Gastrocnemius medialis (tissue), 4 donors: ENCODE measurements around the gene ARHGEF11. TPM values are rescaled to one million over a fixed set of nuclear protein-coding genes. Genes with fewer than 3 reads are reported as not detected.

Experiments
- ATAC-seq, 2 donors: fragments of 150-250 bp; one replicate each; pipeline ENCODE4 v1.9.1; 2016
- DNase-seq, 2 donors: peaks; one replicate each; pipeline ENCODE4 v3.0.0-alpha.2; 2019
- H3K27ac ChIP-seq, 4 donors: fragments of 200-600 bp; sonication (generic); 1 replicate in 1 of 4; 2 replicates in 3 of 4; pipeline ENCODE4 v1.5.1; 2016 to 2018; ENCODE audit warnings: mild to moderate bottlenecking in 2 of 4, moderate library complexity in 1 of 4
- H3K27me3 ChIP-seq, 3 donors: fragments of 200-600 bp; sonication (generic) in 2 of 3; 1 replicate in 1 of 3; 2 replicates in 2 of 3; pipeline versions ENCODE4 v1.5.1 to v1.6.0; 2016 to 2019; ENCODE audit warnings: mild to moderate bottlenecking in 1 of 3, moderate library complexity in 1 of 3
- H3K36me3 ChIP-seq, 2 donors: fragments of 200-600 bp; sonication (generic) in 1 of 2; one replicate each; pipeline ENCODE4 v1.5.1; 2017 to 2018
- H3K4me1 ChIP-seq, 2 donors: fragments of 200-600 bp; sonication (generic) in 1 of 2; one replicate each; pipeline ENCODE4 v1.5.1; 2016 to 2017; ENCODE audit warnings: mild to moderate bottlenecking in 2 of 2
- H3K4me3 ChIP-seq, 4 donors: fragments of 200-600 bp; sonication (generic) in 3 of 4; 1 replicate in 1 of 4; 2 replicates in 3 of 4; pipeline ENCODE4 v1.5.1; 2016 to 2019; ENCODE audit warnings: mild to moderate bottlenecking in 2 of 4
- H3K9me3 ChIP-seq, 3 donors: fragments of 200-600 bp; sonication (generic) in 2 of 3; 1 replicate in 1 of 3; 2 replicates in 2 of 3; pipeline ENCODE4 v1.5.1; 2016 to 2019
- POLR2A ChIP-seq, 2 donors: fragments of 450-650 bp; IDR thresholded peaks; one replicate each; pipeline ENCODE4 v1.6.1; 2017; ENCODE audit warnings: antibody characterized with exemption in 2 of 2, mild to moderate bottlenecking in 2 of 2, moderate library complexity in 2 of 2
- in situ Hi-C, 4 donors: fragments of 200-750 bp; cut with MboI; loops; one replicate each; pipeline versions ENCODE4 v1.15.0 to v1.8.0; 2017; ENCODE audit warnings: low sequenced_read_pairs in 4 of 4
- intact Hi-C: fragments of 100-400 bp; cut with DNase I; formaldehyde crosslinking; loops from one replicate; pipeline ENCODE4 v1.15.1; 2023; ENCODE audit warnings: low total_unique reads
- total RNA-seq, 4 donors: library from RNA; depleted of rRNA; stranded (reverse); fragments of >200 nt; gene quantifications; one replicate each; pipeline versions ENCODE4 v1.1.0 to v1.2.3, GENCODE V29; 2016
- TF ChIP-seq, protein P1 (sequence below), 5 experiments: fragments of 450-650 bp in 3 of 5; fragments of 200-600 bp in 2 of 5; sonication (generic) in 2 of 5; IDR thresholded peaks in 4 of 5; conservative IDR thresholded peaks in 1 of 5; 1 replicate in 4 of 5; 2 replicates in 1 of 5; pipeline ENCODE4 v1.5.1; 2016 to 2019; ENCODE audit warnings: antibody characterized with exemption in 5 of 5, mild to moderate bottlenecking in 3 of 5, moderate library complexity in 3 of 5

ARHGEF11 gene
- total RNA-seq, 4 donors from 2014 or later, result 19.5 to 33.4 (median 27.7) TPM

DNA sequence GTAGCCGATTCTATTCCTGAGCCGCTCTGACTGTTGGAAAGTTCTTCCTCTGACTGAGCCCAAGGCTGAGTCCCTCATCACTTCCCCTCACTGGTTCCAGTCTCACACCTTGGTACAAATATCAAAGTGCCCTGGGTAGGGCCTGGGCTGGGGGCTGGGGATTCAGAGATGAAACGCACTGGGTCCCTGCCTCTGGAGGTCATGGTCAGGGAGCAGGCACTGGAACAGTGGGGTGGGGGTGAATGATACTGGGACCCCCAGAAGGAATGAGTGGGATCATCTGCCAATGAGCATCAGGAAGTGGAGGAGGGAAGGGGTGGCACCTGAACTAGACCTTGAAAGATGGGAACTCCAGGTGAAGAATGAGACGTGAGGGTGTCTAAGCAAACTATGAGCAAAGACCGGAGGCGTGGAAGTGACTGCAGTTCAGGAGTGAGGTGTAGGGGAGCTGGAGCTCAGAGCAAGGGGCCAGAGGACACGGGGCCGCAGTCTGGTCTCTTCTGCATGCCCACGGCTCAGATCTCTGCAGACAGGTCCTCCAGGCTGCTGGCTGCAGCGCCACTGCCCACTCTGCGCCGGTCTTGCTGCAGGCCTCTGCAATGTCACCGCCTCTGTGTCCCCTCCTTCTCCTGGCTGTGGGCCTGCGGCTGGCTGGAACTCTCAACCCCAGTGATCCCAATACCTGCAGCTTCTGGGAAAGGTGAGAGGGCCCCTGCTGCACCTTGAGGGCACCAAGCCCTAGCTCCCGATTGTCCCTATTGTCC lies 142.0 kb downstream of the ARHGEF11 start:
- Histone ChIP-seq H3K27ac (no peak overlapping the region), H3K9me3 (no peaks in the 10 kb centered on the region), H3K27me3 (peaks cover 0 to 7% (median 4%) of the 10 kb centered on the region in 3 donors), H3K36me3 (peaks cover 0 to 3% of the 10 kb centered on the region in 2 donors), H3K4me3 (no peak overlapping the region), H3K4me1 (peaks cover 10 to 14% of the 10 kb centered on the region in 2 donors)
- ATAC-seq (no peak), DNase-seq (no peak)
- in situ Hi-C loops (no loop called here), intact Hi-C loops (no loop called here)
- no peak for TF ChIP-seq POLR2A (IDR thresholded peaks at IDR 0.05)
- TF ChIP-seq, protein P1, sequence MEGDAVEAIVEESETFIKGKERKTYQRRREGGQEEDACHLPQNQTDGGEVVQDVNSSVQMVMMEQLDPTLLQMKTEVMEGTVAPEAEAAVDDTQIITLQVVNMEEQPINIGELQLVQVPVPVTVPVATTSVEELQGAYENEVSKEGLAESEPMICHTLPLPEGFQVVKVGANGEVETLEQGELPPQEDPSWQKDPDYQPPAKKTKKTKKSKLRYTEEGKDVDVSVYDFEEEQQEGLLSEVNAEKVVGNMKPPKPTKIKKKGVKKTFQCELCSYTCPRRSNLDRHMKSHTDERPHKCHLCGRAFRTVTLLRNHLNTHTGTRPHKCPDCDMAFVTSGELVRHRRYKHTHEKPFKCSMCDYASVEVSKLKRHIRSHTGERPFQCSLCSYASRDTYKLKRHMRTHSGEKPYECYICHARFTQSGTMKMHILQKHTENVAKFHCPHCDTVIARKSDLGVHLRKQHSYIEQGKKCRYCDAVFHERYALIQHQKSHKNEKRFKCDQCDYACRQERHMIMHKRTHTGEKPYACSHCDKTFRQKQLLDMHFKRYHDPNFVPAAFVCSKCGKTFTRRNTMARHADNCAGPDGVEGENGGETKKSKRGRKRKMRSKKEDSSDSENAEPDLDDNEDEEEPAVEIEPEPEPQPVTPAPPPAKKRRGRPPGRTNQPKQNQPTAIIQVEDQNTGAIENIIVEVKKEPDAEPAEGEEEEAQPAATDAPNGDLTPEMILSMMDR (IDR thresholded peaks at IDR 0.05 in 4 of 5, conservative IDR thresholded peaks at IDR 0.05 in 1 of 5), result no peak

DNA sequence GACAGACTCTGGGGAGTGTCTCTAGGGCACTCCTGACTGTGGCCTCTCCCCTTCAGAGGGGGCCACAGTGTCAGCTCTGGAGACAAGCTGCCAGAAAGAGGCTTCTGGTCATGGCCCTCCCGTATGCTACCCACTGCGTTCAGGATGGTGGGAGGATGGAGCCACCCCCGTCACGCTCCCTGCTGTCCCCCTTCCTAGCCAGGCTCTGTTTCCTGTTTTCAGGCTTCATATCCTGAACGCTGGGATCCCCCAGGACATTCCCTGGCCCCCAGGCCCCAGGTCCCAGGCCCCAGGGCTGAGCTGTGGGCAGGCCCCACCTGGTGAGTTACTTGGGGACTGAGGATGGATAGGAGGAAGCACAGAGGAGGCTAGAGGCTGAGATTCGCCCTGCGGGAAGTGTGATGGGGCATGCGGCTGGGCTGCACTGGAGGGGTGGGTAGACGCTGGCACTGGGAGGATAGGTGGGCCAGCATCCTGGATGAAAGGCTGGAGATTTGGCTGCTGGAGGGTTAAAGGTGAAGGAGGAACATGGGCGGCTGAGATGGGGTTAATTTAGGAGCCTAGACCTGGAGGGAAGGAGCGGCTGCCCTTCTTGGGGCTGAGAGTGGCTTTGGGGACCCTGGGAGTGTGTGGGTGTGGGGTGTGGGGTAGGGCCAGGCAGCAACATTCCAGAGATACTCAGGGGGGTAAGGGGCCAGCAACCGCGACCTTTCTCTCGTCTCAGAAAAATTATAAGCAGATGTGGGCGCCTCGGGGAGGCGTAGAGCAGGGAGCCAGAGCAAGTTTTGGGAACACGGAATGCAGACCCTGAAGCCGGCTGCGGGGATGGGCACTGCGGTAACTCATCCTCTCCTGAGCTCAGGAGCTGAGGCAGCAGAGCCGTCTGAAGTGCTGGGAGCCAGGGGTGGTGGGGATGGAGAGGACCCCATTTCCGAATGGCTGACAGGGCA lies 143.3 kb downstream of the ARHGEF11 start:
- peaks cover 10 to 14% of the 10 kb centered on the region in 2 donors for H3K4me1 ChIP-seq
- in situ Hi-C loops, result no loop called here
- intact Hi-C loops, result no loop called here

DNA sequence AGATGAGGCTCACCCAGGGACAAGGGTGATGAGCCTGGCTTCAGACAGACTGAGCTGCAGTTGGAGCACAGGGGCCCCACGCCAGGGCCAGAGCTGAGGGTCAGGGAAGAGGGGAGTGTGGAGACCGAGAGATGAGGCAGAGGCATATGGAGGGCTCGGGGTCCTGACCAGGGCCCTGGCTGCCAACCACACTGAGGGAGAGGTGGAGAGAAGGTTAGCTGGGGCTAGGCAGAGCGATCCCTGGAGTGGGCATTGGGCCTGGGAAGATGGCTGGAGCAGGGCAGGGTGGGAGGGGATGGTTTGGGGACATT lies 144.0 kb downstream of the ARHGEF11 start:
- intact Hi-C loops, result no loop called here
- in situ Hi-C loops, result no loop called here
- DNase-seq (no peak), ATAC-seq (no peak)
- Histone ChIP-seq H3K9me3 (no peaks in the 10 kb centered on the region), H3K27me3 (no peaks in the 10 kb centered on the region), H3K36me3 (peaks cover 0 to 3% of the 10 kb centered on the region in 2 donors), H3K4me3 (no peak overlapping the region), H3K27ac (peak overlapping the region in 2 of 4 donors; percentile 25 to 50), H3K4me1 (peaks cover 14 to 16% of the 10 kb centered on the region in 2 donors)
- no peak for TF ChIP-seq POLR2A (IDR thresholded peaks at IDR 0.05)
- TF ChIP-seq, protein P1 (IDR thresholded peaks at IDR 0.05 in 4 of 5, conservative IDR thresholded peaks at IDR 0.05 in 1 of 5), result no peak

More for the DNA sequence above, 143.3 kb downstream of the ARHGEF11 start:
- H3K27me3 ChIP-seq, result no peaks in the 10 kb centered on the region
- H3K4me3 ChIP-seq, result no peak overlapping the region
- H3K9me3 ChIP-seq, result no peaks in the 10 kb centered on the region
- TF ChIP-seq POLR2A (IDR thresholded peaks at IDR 0.05), result no peak
- TF ChIP-seq, protein P1 (IDR thresholded peaks at IDR 0.05 in 4 of 5, conservative IDR thresholded peaks at IDR 0.05 in 1 of 5), result no peak
- no peak for ATAC-seq
- peak overlapping the region in 2 of 4 donors; percentile 27 to 50 for H3K27ac ChIP-seq
- H3K36me3 ChIP-seq, result peaks cover 0 to 3% of the 10 kb centered on the region in 2 donors
- DNase-seq, result no peak

DNA sequence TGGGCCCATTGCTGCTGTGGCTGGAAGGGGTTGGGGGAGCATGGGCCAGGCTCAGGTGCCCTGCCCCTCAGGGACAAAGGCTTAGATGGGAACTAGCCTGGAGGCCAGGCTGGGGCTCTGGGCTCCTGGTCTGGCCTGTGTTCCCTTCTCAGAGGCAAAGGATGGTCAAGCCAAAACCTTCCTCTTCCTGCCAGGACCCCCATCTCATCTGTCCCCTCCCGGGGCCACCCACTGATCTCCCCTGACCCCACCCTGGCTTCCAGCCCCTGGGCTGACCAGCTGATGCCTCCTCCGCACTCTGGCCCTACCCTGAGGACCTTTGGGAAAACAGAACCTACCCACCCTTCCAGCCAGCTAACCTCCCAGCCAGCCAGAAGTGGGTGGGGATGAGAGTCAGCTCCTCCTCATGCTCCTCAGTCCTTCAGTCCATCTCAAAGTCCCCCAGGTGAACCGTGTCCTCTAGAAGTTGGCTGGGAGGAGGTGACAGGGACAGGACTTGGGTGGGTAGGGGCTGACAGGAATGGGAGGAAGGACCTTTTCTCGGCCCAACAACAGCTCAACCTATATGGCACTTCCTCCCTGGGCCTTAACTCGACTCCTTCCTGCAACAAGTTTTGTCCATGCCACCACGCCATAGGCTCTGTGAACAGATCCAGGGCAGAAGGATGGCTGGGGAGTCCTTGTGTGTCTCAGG lies 144.5 kb downstream of the ARHGEF11 start:
- intact Hi-C loops (no loop called here), in situ Hi-C loops (no loop called here)
- Histone ChIP-seq H3K4me3 (no peak overlapping the region), H3K27ac (peak overlapping the region in 3 of 4 donors; percentile 25 to 59 (median 50)), H3K27me3 (no peaks in the 10 kb centered on the region), H3K36me3 (no peaks in the 10 kb centered on the region), H3K4me1 (peaks cover 14 to 16% of the 10 kb centered on the region in 2 donors), H3K9me3 (no peaks in the 10 kb centered on the region)
- ATAC-seq (no peak), DNase-seq (no peak)
- TF ChIP-seq, protein P1 (IDR thresholded peaks at IDR 0.05 in 4 of 5, conservative IDR thresholded peaks at IDR 0.05 in 1 of 5), result no peak
- TF ChIP-seq POLR2A (IDR thresholded peaks at IDR 0.05), result no peak
